Epithelial cell of prostate (primary cell): ENCODE measurements around the gene TJP1.
"Not testable (repeated sequence)": the region's sequence is repeated elsewhere in the genome, so short reads cannot be mapped to it uniquely, and the experiment has no call there.

Experiments used
- DNase-seq: peaks from one replicate; pipeline ENCODE4 v3.0.0-alpha.2; 2011; ENCODE audit warnings: low read depth, low spot score
- H3K27ac ChIP-seq: fragments of 450-650 bp; 2 replicates; pipeline ENCODE4 v1.5.1; 2017; ENCODE audit warnings: mild to moderate bottlenecking

The TJP1 gene

DNA sequence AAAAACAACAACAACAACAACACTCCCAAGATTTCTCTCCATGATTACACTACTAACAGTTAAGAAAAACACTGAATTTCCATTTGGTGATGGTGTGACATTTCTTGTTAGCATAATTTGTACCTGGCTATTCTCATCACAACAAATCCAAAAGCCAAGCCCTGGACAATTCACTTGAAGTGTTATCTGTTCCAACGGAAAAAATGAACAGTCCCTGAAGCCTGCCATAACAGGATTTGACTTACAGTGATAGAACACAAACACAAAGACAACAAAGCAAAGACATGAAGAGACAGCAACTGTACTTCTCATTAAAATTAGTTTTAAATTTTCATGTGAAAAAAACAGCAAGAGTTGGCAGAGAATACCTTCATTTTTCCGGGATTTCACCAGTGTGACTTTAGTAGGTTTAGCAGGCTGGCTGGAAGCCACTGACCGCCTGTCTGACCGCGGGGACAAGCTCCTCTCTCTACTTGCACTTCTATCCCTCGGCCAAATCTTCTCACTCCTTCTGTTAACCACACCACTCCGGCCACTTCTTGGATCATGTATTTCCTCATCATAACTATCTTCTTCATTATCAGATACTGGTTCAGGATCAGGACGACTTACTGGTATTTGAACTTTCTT is 56.3 kb downstream of the TJP1 start:
- no peak overlapping the region for H3K27ac ChIP-seq
- no peak for DNase-seq

DNA sequence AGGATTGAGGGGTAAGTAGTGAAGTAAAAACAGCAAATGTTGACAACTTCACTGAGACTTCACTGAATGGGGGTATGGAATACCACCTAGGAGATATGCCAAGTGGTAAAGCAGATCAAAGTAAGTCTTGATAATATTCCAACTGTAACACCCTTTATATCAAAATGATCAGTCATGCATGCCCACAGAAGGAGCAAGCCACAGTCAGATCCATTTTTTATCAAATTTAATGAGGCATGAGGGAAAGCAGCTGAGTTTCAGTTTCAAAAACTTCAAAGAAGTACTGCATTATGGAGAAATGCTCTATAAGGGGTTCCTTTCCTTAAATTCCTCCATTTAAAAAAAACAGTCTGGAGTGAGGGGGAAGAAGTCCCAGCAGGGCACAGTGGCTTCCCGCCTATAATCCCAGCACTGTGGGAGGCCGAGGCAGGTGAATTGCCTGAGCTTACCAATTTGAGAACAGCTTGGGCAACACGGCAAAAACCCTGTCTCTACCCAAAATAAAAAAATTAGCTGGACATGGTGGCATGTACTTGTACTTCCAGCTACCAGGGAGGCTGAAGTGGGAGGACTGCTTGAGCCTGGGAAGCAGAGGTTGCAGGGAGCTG is 56.9 kb downstream of the TJP1 start:
- no peak for DNase-seq
- H3K27ac ChIP-seq: no peak overlapping the region

DNA sequence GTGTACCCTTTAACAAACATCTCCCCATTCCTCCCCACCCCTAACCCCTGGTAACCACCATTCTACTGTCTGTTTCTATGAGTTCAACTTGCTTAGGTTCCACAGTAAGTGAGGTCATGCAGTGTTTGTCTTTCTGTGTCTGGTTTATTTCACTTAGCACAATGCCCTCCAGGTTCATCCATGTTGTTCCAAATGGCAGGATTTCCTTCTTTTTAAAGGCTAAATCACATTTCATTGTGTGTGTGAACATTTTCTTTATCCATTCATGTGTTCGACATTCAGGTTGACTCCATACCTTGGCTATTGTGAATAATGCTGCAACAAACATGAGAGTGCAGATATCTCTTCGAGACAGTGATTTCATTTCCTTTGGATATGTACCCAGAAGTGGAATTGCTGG is 62.7 kb downstream of the TJP1 start:
- no peak for DNase-seq
- no peak overlapping the region for H3K27ac ChIP-seq

DNA sequence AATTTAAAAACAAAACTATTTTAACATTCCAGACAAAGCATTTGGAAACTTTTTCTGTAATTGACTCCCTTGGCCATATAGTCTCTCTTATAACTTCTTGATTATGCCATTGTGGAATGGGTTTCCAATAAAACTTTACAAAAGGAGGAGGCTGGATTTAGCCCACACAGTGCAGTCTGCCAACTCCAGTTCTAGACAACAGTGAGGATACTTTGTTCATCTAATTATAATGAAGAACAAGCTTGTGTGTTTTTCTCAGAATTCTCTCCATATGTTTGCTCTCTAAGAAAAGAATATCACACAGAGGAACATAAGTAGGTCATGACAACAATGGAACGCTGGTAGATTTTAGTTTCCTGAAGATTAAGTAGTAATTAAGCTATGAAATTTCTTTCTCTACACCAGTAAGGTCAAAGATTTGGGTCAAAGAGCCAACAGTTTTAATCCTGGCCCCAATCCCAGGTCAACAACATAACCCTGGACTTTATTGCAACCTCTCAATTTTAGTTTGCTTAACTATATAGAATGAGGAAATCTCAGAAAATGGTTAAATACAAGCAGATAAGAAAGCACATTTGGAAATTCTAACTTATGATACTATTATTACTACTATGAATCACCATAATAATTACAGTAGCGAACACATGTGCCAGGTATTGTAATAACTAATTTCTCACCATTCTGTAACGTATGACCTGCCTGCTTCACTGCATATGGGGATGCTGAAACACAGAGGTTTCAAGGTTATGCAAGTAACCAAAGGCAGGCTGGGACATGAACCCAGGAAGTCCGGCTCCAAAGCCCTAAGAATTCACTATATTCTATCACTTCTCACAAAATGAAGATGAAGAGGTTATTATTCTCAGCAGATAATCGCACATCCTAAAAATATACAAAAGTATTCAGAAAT is 65.7 kb downstream of the TJP1 start:
- DNase-seq: peak; percentile 57
- H3K27ac ChIP-seq: peak overlapping the region; percentile 76

DNA sequence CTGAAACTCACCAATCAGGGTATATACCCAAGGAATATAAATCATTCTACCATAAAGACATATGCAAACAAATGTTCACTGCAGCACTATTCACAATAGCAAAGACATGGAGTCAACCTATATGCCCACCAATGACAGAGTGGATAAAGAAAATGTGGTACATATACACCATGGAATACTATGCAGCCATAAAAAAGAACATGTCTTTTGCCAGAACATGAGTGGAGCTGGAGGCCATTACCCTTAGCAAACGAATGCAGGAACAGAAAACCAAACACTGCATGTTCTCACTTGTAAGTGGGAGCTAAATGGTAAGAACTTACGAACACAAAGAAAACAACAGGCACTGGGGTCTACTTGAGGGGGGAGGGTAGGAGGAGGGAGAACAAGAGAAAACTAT is 68.3 kb downstream of the TJP1 start:
- DNase-seq: not testable (repeated sequence)

DNA sequence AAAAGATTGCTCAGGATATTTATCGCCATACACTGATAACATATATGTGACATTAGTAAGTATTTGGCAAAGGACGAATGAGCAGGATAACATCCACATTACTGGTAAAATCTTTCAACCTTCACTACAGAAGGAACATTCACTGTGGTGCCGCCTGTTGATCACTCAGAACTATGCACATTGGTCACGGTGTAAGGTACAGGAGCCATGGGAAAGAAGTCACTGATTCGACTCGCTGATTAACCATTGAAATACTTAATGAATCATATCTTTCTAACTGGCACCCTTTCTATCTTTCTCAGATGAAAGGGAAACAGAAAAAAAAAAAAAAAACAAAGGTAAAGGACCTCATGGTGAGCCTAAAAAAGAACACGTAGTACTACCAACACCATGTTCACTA is 68.8 kb downstream of the TJP1 start:
- H3K27ac ChIP-seq: no peak overlapping the region
- no peak for DNase-seq

More for the DNA sequence above, 68.3 kb downstream of the TJP1 start:
- H3K27ac ChIP-seq: not testable (repeated sequence)

DNA sequence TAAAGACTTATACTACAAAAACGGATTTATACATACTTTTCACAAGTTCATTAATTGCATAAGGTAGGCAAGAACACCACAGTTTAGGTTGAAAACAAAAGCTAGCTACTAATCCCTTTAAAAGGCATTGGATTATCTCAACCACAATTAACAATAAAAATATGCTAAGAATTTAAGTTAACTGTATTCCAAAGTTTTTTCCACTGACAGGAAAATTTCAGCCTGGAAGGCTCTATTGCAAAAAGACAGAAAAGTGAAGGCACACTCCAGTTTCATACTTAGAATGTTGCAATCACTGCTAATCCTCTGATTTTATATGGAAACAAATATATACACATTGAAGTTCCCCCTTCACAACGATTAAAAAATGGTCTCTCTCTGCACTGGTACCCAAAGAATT is 71.5 kb downstream of the TJP1 start:
- DNase-seq: no peak
- H3K27ac ChIP-seq: no peak overlapping the region

DNA sequence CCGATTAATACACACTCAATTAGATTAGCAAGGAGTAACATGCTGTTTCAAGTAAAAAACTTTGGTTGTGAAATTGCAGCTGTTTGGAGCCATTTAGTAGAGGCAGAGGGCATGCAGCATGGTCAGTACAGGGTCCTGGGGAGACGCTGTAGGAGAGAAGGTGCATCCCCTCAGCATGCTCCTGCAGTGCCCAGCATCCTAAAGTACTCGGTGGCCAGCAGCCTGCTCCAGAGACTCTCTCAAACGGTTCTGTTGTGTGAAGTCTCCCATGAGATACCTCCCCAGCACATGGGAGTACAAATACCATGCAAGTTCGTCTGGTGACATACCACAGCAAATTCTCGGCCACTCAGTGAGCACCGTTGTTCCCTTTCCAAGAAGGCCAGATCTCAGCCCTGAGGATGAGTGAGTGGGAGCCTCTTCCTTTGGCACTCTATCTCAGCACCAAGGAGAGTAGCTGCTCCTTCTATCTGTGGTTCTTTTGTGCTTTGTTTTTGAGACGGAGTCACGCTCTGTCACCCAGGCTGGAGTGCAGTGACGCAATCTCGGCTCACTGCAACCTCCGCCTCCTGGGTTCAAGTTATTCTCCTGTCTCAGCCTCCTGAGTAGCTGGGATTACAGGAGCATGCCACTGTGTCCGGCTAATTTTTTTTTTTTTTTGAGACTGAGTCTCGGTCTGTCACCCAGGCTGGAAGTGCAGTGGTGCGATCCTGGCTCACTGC is 72.7 kb downstream of the TJP1 start:
- no peak for DNase-seq
- H3K27ac ChIP-seq: no peak overlapping the region

DNA sequence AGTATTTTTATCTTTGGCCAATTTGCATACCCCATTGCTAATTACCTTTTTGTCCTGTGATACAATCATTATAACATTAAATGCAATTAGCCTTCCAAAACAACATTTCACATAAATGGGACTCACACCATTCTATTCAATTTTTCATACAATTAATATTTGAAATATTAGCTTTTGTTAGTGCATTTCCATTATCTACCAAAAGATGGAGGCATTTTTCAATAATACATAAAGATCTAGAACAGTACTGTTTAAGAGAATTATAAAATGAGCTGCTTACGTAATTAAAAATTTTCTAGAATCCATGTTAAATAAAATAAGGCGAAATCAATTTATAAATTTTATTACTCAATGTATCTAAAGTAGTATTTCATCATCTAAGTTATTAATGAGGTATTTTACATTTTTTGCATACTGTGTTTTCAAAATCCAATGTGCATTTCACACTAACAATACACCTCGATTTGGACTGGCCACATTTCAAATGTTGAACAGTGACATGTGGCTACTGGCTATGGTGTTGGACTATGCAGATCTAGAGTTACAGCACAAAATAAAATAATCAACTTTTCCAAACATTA is 74.3 kb downstream of the TJP1 start:
- no peak for DNase-seq
- H3K27ac ChIP-seq: no peak overlapping the region

DNA sequence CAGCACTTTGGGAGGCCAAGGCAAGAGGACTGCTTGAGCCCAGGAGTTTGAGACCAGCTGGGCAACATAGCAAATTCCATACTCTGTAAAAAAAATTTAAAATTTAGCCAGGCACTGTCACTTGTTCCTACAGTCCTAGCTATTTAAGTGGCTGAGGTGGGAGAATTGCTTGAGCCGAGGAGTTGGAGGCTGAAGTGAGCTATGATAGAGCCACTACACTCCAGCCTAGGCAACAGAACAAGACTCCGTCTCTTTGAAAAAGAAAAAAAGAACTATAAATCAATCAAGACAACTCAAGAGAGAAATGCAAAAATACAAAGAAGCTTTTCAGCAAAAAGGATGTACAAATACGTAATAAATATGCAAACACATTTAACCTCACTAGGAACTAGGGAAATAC is 78.8 kb downstream of the TJP1 start:
- no peak for DNase-seq
- no peak overlapping the region for H3K27ac ChIP-seq

DNA sequence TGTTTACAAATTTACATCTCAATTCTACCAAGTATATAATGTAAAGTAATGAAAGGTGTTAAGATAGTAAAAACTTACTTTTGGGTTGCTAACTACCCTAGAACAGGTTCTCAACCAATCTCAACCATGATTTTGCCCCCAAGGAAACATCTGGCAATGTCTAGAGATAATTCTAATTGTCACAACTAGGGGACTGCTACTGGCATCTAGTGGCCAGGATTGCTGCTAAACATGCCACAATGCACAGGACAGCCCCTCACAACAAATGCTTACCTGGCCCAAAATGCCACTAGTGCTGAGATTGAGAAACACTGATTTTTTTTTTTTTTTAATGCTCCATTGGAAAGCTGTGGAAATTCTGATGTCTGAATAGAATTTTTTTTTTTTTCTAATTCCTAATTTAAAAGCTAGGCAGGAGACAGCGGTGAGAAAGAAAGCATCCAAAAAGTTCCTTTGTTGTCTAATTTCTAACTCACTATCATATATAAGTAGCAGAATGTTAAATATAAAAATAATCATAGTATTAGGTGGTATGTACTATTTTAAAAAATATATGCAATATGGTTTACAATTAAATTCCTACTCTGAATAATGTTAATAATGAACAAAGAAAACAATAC is 81.5 kb downstream of the TJP1 start:
- H3K27ac ChIP-seq: no peak overlapping the region
- no peak for DNase-seq

DNA sequence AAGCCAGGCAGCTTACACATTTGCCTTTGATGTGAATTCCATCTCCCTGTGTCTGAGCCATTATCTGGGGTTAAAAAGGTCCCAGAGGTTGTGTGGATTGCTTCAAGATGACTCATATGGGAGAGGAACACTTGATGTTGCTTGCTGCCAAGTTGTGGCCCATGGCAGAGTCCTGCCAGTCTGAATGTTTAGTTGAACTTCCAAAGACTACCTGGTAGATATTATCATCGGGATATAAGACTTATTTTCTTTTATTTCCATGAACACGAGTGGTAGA is 85.6 kb downstream of the TJP1 start:
- DNase-seq: peak; percentile 18
- peak overlapping the region; percentile 48 for H3K27ac ChIP-seq

DNA sequence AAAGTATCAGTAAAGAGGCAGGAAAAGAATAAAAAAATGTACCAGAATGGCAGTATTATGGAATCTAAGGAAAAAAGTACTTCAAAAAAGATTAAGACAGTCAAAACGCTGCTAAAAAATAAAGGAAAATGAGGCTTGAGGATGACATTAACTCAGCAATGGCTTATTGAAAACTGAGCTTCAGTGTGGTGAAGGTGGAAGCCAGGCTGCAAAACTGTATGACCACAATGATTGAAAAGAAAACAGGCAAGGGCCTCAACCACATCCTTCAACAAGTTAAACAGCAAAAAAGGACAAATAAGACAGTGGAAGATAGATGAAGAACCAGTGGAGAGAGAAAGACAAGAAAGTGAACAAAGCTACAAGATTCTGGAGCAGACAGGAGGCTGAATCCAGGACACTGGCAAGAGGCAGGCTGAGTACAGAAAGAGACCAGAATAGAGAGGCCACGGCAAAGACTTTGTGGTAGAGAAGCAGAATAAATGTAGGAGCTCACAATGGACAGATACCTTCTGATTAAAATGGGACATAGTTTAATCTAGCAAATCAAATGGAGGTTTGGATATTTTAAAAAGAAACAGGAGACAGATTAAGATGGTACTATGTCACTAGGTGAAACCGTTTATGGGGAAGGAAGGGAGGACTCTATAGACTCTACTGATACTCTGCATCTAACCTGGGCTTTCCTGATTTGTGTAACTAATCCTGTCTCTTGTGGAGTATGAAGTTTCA is 86.1 kb downstream of the TJP1 start:
- H3K27ac ChIP-seq: peak overlapping the region; percentile 48
- no peak for DNase-seq

DNA sequence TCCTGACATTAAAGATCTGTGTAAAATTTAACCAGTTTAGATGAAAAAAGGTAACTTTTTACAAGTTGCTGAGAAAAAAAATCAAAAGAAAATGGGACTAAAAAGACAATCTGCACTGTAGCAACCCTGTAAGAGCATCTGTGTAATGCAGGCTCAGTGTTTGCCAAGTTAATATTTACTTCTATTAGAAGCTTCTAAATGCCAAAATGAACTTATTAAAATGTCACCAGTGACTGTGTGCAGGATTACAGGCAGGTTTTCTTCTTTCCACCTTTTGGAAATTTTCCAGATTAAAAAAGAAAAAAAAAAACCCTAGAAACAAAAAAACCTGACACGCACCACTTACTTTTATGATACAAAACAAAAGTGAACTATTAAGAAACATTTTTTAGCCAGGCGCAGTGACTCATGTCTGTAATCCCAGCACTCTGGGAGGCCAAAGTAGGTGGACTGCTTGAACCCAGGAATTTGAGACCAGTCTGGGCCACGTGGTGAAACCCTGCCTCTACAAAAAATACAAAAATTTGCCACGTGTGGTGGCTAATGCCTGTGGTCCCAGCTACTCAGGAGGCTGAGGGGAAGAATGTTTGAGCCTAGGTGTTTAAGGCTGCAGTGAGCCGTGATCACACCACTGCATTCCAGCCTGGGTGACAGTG is 87.2 kb downstream of the TJP1 start:
- H3K27ac ChIP-seq: peak overlapping the region; percentile 48
- peak; percentile 22 for DNase-seq

DNA sequence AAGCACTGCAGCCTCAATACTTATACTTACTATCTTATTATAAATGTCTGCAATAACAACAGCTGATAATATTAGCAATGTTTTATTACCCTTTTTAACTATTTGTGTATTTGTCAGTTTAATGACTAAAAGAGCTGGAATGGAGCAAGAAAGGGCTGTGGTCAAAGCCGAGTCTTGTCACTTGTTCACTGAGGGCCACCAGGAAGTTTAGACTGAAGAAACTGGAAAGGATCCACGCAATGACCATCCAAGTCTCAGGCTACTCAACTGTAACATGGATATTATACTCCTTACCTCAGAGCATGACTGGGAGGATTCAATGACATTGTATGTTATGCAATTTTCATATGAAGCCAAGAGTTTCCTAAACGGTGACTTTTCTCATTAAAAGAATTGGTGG is 90.4 kb downstream of the TJP1 start:
- DNase-seq: no peak
- H3K27ac ChIP-seq: no peak overlapping the region

DNA sequence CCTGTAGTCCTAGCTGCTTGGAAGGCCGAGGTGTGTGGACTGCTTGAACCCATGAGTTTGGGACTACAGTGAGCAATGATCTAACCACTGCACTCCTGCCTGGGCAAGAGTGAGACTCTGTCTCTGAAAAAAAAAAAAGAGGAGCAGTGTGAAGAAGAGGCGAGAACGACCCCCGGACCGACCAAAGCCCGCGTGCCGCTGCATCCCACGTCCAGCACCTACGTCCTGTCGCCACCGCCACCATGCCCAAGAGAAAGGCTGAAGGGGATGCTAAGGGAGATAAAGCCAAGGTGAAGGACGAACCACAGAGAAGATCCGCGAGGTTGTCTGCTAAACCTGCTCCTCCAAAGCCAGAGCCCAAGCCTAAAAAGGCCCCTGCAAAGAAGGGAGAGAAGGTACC is 91.8 kb downstream of the TJP1 start:
- not testable (repeated sequence) for H3K27ac ChIP-seq, DNase-seq

DNA sequence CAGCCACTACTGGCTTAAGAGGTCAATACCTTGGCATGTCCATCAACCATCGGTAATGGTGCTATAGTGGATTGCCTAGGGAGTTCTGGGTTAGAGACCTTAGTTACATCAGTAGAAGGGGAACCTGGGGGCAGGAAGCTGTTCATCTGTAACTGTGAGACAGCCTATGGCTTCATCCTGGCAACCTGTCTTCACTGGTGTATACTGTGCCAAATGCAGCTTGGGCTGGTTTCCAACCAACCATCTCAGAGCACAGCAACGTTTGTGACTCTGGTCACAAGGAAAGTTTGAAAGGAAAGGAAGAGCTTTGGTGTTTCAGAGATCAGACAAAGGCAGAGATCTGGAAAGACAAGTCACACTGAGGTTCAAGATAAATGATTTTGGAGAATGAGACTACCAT is 93.8 kb downstream of the TJP1 start:
- DNase-seq: no peak

DNA sequence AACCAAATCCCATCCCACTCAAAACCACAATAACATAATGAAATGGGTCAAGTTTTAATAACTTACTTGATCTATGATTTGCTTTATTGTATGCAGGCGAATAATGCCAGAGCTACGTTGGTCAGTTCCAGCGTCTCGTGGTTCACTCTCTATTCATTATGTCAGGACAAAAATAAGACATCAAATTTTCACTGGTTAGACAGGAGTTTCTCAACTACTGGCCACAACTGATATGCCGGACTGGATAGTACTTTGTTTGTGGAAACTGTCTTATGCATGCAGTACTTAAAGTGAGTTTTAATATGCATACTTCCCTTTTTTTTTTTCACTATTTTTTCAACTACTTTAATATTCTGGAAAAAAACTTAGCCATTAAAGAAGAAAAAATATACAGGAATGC is 94.4 kb downstream of the TJP1 start:
- DNase-seq: no peak
- H3K27ac ChIP-seq: no peak overlapping the region

More for the DNA sequence above, 93.8 kb downstream of the TJP1 start:
- no peak overlapping the region for H3K27ac ChIP-seq

DNA sequence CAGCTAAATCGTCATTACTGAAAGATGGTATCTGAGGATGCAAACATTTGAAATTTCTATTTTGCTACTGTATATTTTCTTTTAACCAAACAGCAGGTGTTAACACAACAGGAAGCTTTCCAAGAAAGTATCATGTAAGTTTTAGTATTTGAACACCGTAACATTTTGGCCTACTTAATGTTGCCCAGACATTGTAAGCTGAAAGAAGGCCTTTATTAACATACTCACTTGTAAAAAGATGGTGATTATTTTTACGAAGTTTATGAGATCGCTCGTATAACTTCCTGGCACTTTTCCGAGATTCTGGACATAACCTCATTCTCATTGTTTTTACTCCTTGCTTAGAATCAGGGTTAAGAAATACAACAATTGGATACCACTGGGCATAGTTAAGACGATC is 95.7 kb downstream of the TJP1 start:
- H3K27ac ChIP-seq: no peak overlapping the region
- DNase-seq: no peak
